Nephron progenitor cell (in vitro differentiated cells): ENCODE measurements around the gene SCN2B.

Experiments used
- DNase-seq: peaks from one replicate; pipeline ENCODE4 v3.0.0; 2021
- H3K27ac Mint-ChIP-seq: 2 replicates; pipeline ENCODE4 v1.8.0; 2021; ENCODE audit warnings: mild to moderate bottlenecking, moderate library complexity, mixed read lengths
- H3K27me3 Mint-ChIP-seq: 2 replicates; pipeline ENCODE4 v1.8.0; 2021; ENCODE audit warnings: mild to moderate bottlenecking, low read depth, mixed read lengths; ENCODE audit not compliant: poor library complexity
- H3K36me3 Mint-ChIP-seq: 2 replicates; pipeline ENCODE4 v1.8.0; 2021; ENCODE audit warnings: low read depth, mixed read lengths
- H3K4me1 Mint-ChIP-seq: 2 replicates; pipeline ENCODE4 v1.8.0; 2021; ENCODE audit warnings: mixed read lengths
- H3K4me3 Mint-ChIP-seq: 2 replicates; pipeline ENCODE4 v1.8.0; 2021; ENCODE audit warnings: mild to moderate bottlenecking, moderate library complexity, mixed read lengths
- H3K9me3 Mint-ChIP-seq: 2 replicates; pipeline ENCODE4 v1.8.0; 2021; ENCODE audit warnings: mild to moderate bottlenecking, moderate library complexity, mixed read lengths
- CTCF ChIP-seq: fragments of 200-600 bp; sonication (generic); IDR thresholded peaks from 2 replicates; pipeline ENCODE4 v1.5.0; 2021; ENCODE audit warnings: antibody characterized with exemption

Gene SCN2B

GRCh38 chr11:118156531-118157185 lies 19.8 kb downstream of the SCN2B start:
- peak overlapping the region; percentile 71 for H3K4me3 Mint-ChIP-seq
- H3K4me1 Mint-ChIP-seq = peaks cover 35% of the 10 kb centered on the region
- no peak for DNase-seq
- H3K36me3 Mint-ChIP-seq = no peaks in the 10 kb centered on the region
- no peak for TF ChIP-seq CTCF
- no peak overlapping the region for H3K27ac Mint-ChIP-seq
- H3K27me3 Mint-ChIP-seq = peaks cover 100% of the 10 kb centered on the region
- H3K9me3 Mint-ChIP-seq = no peaks in the 10 kb centered on the region

GRCh38 chr11:118155776-118156530 lies 20.5 kb downstream of the SCN2B start:
- no peak for TF ChIP-seq CTCF
- H3K4me3 Mint-ChIP-seq = no peak overlapping the region
- no peak overlapping the region for H3K27ac Mint-ChIP-seq
- no peaks in the 10 kb centered on the region for H3K9me3 Mint-ChIP-seq
- H3K4me1 Mint-ChIP-seq = peaks cover 35% of the 10 kb centered on the region
- H3K27me3 Mint-ChIP-seq = peaks cover 100% of the 10 kb centered on the region
- no peaks in the 10 kb centered on the region for H3K36me3 Mint-ChIP-seq
- DNase-seq = no peak

GRCh38 chr11:118154641-118155040 lies 21.8 kb downstream of the SCN2B start:
- Mint-ChIP-seq H3K27me3 (peaks cover 100% of the 10 kb centered on the region), H3K27ac (no peak overlapping the region)
- TF ChIP-seq CTCF = no peak

GRCh38 chr11:118153976-118154375 lies 22.5 kb downstream of the SCN2B start:
- no peak for DNase-seq
- TF ChIP-seq CTCF = no peak
- peak overlapping the region; percentile 76 for H3K4me3 Mint-ChIP-seq
- no peaks in the 10 kb centered on the region for H3K36me3 Mint-ChIP-seq
- H3K9me3 Mint-ChIP-seq = no peaks in the 10 kb centered on the region
- H3K4me1 Mint-ChIP-seq = peaks cover 35% of the 10 kb centered on the region
- H3K27ac Mint-ChIP-seq = no peak overlapping the region
- H3K27me3 Mint-ChIP-seq = peaks cover 100% of the 10 kb centered on the region

More at GRCh38 chr11:118154641-118155040, 21.8 kb downstream of the SCN2B start:
- H3K9me3 Mint-ChIP-seq = no peaks in the 10 kb centered on the region
- peaks cover 35% of the 10 kb centered on the region for H3K4me1 Mint-ChIP-seq
- no peak overlapping the region for H3K4me3 Mint-ChIP-seq
- DNase-seq = no peak
- no peaks in the 10 kb centered on the region for H3K36me3 Mint-ChIP-seq

GRCh38 chr11:118153516-118153915 lies 22.9 kb downstream of the SCN2B start:
- Mint-ChIP-seq H3K4me1 (peaks cover 35% of the 10 kb centered on the region), H3K27me3 (peaks cover 100% of the 10 kb centered on the region), H3K4me3 (peak overlapping the region; percentile 76), H3K9me3 (no peaks in the 10 kb centered on the region), H3K27ac (no peak overlapping the region), H3K36me3 (no peaks in the 10 kb centered on the region)
- DNase-seq = no peak
- TF ChIP-seq CTCF = no peak
